ENCODE measurements around the gene SIGLEC6.

GRCh38 chr19:51507192-51507591 lies 24.3 kb downstream of the SIGLEC6 start:
- TF ChIP-seq CTCF (IDR thresholded peaks at IDR 0.05; ENCODE audit: low read depth, low read length) (no peak), MAX (IDR thresholded peaks at IDR 0.05; ENCODE audit: low read depth, low read length) (no peak)
